Astrocyte (in vitro differentiated cells and primary cell): ENCODE results near the gene SAE1. TPM values are rescaled to one million over a fixed set of nuclear protein-coding genes. Genes with fewer than 3 reads are reported as not detected.
A peak's percentile ranks its signal among the peaks of the same experiment; 100 is the strongest.

ENCODE experiments used
- DNase-seq: peaks from one replicate; pipeline ENCODE4 v3.0.0-alpha.2; 2010; ENCODE audit warnings: low read depth
- FAIRE-seq: peaks from 2 replicates; lab custom pipeline; 2011; peaks lifted over from hg19 to GRCh38; lab: Jason Lieb, UNC
- H2AFZ ChIP-seq: 2 replicates; pipeline ENCODE4 v1.6.0; 2012; ENCODE audit warnings: low read depth, low read length, inconsistent platforms
- H3K27ac ChIP-seq: 2 replicates; pipeline ENCODE4 v1.5.1; 2011; ENCODE audit warnings: low read depth, low read length, inconsistent platforms
- H3K27me3 ChIP-seq: 2 replicates; pipeline ENCODE4 v1.6.0; 2011; ENCODE audit warnings: low read length, inconsistent platforms; ENCODE audit not compliant: insufficient read depth
- H3K36me3 ChIP-seq: 2 replicates; pipeline ENCODE4 v1.5.1; 2011; ENCODE audit warnings: low read length, inconsistent platforms; ENCODE audit not compliant: insufficient read depth
- H3K4me1 ChIP-seq: 2 replicates; pipeline ENCODE4 v1.5.1; 2011; ENCODE audit warnings: low read length, inconsistent platforms; ENCODE audit not compliant: insufficient read depth
- H3K4me2 ChIP-seq: 2 replicates; pipeline ENCODE4 v1.6.0; 2012; ENCODE audit warnings: low read length, inconsistent platforms
- H3K4me3 ChIP-seq: 2 replicates; pipeline ENCODE4 v1.5.1; 2011; ENCODE audit warnings: low read depth, mild to moderate bottlenecking, low read length, inconsistent platforms; ENCODE audit not compliant: insufficient read depth
- H3K79me2 ChIP-seq: 2 replicates; pipeline ENCODE4 v1.6.0; 2012; ENCODE audit warnings: mild to moderate bottlenecking, low read length, inconsistent platforms; ENCODE audit not compliant: insufficient read depth
- H3K9ac ChIP-seq: 2 replicates; pipeline ENCODE4 v1.6.0; 2012; ENCODE audit warnings: mild to moderate bottlenecking, low read length, inconsistent platforms
- H3K9me3 ChIP-seq: 2 replicates; pipeline ENCODE4 v1.5.1; 2012; ENCODE audit warnings: low read depth, mild to moderate bottlenecking, low read length, inconsistent platforms; ENCODE audit not compliant: insufficient read depth
- H4K20me1 ChIP-seq: 2 replicates; pipeline ENCODE4 v1.6.0; 2012; ENCODE audit warnings: low read length, inconsistent platforms; ENCODE audit not compliant: insufficient read depth
- H3K27ac Mint-ChIP-seq: one replicate; pipeline ENCODE4 v1.8.0; 2021; ENCODE audit warnings: mild to moderate bottlenecking, mixed read lengths; ENCODE audit not compliant: unreplicated experiment
- H3K27me3 Mint-ChIP-seq: one replicate; pipeline ENCODE4 v1.8.0; 2021; ENCODE audit warnings: low read depth, mixed read lengths; ENCODE audit not compliant: unreplicated experiment
- H3K36me3 Mint-ChIP-seq: one replicate; pipeline ENCODE4 v1.8.0; 2021; ENCODE audit warnings: low read depth, mixed read lengths; ENCODE audit not compliant: unreplicated experiment
- H3K4me1 Mint-ChIP-seq: one replicate; pipeline ENCODE4 v1.8.0; 2021; ENCODE audit warnings: low read depth, mixed read lengths; ENCODE audit not compliant: unreplicated experiment
- H3K4me3 Mint-ChIP-seq: one replicate; pipeline ENCODE4 v1.8.0; 2021; ENCODE audit warnings: mild to moderate bottlenecking, moderate library complexity, mixed read lengths; ENCODE audit not compliant: unreplicated experiment
- H3K9me3 Mint-ChIP-seq: one replicate; pipeline ENCODE4 v1.8.0; 2021; ENCODE audit warnings: mild to moderate bottlenecking, mixed read lengths; ENCODE audit not compliant: unreplicated experiment
- CTCF ChIP-seq: IDR thresholded peaks from 2 replicates; pipeline ENCODE4 v1.5.1; 2011; ENCODE audit warnings: low read depth, mild to moderate bottlenecking, inconsistent platforms, low read length, moderate library complexity; ENCODE audit not compliant: insufficient read depth
- EZH2 ChIP-seq: IDR thresholded peaks from 2 replicates; pipeline ENCODE4 v1.6.1; 2012; ENCODE audit warnings: mild to moderate bottlenecking, low read length, inconsistent platforms; ENCODE audit not compliant: insufficient read depth
- total RNA-seq: library from RNA; stranded (reverse); gene quantifications from 2 replicates; pipeline ENCODE4 v1.2.1, GENCODE V29; 2021

SAE1 gene
- total RNA-seq, 1 donor from 2014 or later = 133 TPM

- Histone ChIP-seq H3K9me3 (no peaks in the 10 kb centered on the region), H3K4me3 (no peak overlapping the region), H3K4me2 (no peak overlapping the region), H3K4me1 (peaks cover 26% of the 10 kb centered on the region), H2AFZ (no peak overlapping the region), H3K79me2 (peaks cover 5% of the 10 kb centered on the region), H3K27ac (no peak overlapping the region), H3K36me3 (no peaks in the 10 kb centered on the region), H3K9ac (no peak overlapping the region), H3K27me3 (no peaks in the 10 kb centered on the region), H4K20me1 (no peaks in the 10 kb centered on the region)
- H3K27ac Mint-ChIP-seq = no peak overlapping the region
- no peak for DNase-seq
- no peaks in the 10 kb centered on the region for H3K27me3 Mint-ChIP-seq
- peaks cover 17% of the 10 kb centered on the region for H3K4me1 Mint-ChIP-seq
- H3K9me3 Mint-ChIP-seq = peaks cover 2% of the 10 kb centered on the region
- H3K36me3 Mint-ChIP-seq = no peaks in the 10 kb centered on the region
- no peak overlapping the region for H3K4me3 Mint-ChIP-seq
- TF ChIP-seq CTCF (no peak), EZH2 (no peak)
- FAIRE-seq = no peak
These were observed 105.5 kb downstream of the SAE1 start for GRCh38 chr19:47236072-47236675.

GRCh38 chr19:47239152-47239551 is 108.5 kb downstream of the SAE1 start:
- H3K4me3 ChIP-seq = no peak overlapping the region
- FAIRE-seq = no peak
- no peaks in the 10 kb centered on the region for H3K9me3 ChIP-seq
- no peaks in the 10 kb centered on the region for H3K27me3 Mint-ChIP-seq
- H3K79me2 ChIP-seq = no peaks in the 10 kb centered on the region
- H3K4me1 ChIP-seq = peaks cover 28% of the 10 kb centered on the region
- H3K36me3 Mint-ChIP-seq = no peaks in the 10 kb centered on the region
- peak overlapping the region; percentile 33 for H3K9ac ChIP-seq
- H3K27me3 ChIP-seq = no peaks in the 10 kb centered on the region
- TF ChIP-seq EZH2 (no peak), CTCF (no peak)
- H3K27ac Mint-ChIP-seq = peak overlapping the region; percentile 89
- DNase-seq = no peak
- H3K9me3 Mint-ChIP-seq = peaks cover 2% of the 10 kb centered on the region
- peak overlapping the region; percentile 76 for H3K4me3 Mint-ChIP-seq
- H2AFZ ChIP-seq = peak overlapping the region; percentile 71
- peaks cover 6% of the 10 kb centered on the region for H3K4me1 Mint-ChIP-seq
- peak overlapping the region; percentile 80 for H3K4me2 ChIP-seq
- H3K36me3 ChIP-seq = no peaks in the 10 kb centered on the region
- H4K20me1 ChIP-seq = no peaks in the 10 kb centered on the region
- H3K27ac ChIP-seq = no peak overlapping the region

GRCh38 chr19:47239610-47240296 is 109.1 kb downstream of the SAE1 start:
- FAIRE-seq (no peak), DNase-seq (peak; percentile 47)
- H3K36me3 Mint-ChIP-seq = peaks cover under 1% of the 10 kb centered on the region
- H3K9me3 Mint-ChIP-seq = peaks cover 2% of the 10 kb centered on the region
- no peaks in the 10 kb centered on the region for H3K9me3 ChIP-seq
- H3K4me3 ChIP-seq = peak overlapping the region; percentile 25
- H3K79me2 ChIP-seq = no peaks in the 10 kb centered on the region
- H3K27ac Mint-ChIP-seq = peak overlapping the region; percentile 11
- no peak for TF ChIP-seq EZH2
- TF ChIP-seq CTCF = no peak
- no peaks in the 10 kb centered on the region for H4K20me1 ChIP-seq
- H3K27me3 ChIP-seq = no peaks in the 10 kb centered on the region
- peak overlapping the region; percentile 80 for H3K4me2 ChIP-seq
- peak overlapping the region; percentile 40 for H2AFZ ChIP-seq
- peak overlapping the region; percentile 58 for H3K4me3 Mint-ChIP-seq
- peaks cover 8% of the 10 kb centered on the region for H3K4me1 Mint-ChIP-seq
- no peak overlapping the region for H3K9ac ChIP-seq
- H3K36me3 ChIP-seq = no peaks in the 10 kb centered on the region
- peaks cover 31% of the 10 kb centered on the region for H3K4me1 ChIP-seq
- H3K27ac ChIP-seq = no peak overlapping the region
- H3K27me3 Mint-ChIP-seq = no peaks in the 10 kb centered on the region
